ENCODE results near the gene TBL2. TPM values are rescaled to one million over a fixed set of nuclear protein-coding genes. Genes with fewer than 3 reads are reported as not detected.
A peak's percentile ranks its signal among the peaks of the same experiment; 100 is the strongest.

Gene TBL2
- total and polyA plus RNA-seq, 10 of the 15 experiments (the other 5 are each of a cell fraction or from before 2014, with no cell fraction given): 1.1 to 49.7 (median 26.7) TPM

- Histone ChIP-seq H4K20me1 (ENCODE audit: control insufficient read depth, insufficient read depth) (no peaks in the 10 kb centered on the region), H3K4me2 (ENCODE audit: control insufficient read depth, insufficient read depth) (no peak overlapping the region)
Observed at GRCh38 chr7:73541722-73542121, 36.7 kb downstream of the TBL2 start.

GRCh38 chr7:73539709-73540108 lies 38.7 kb downstream of the TBL2 start:
- ATAC-seq (no peak), FAIRE-seq (no peak), DNase-seq (ENCODE audit: low read depth, low spot score) (no peak)
- 92% methylated on average over 13 of the region's 13 CpGs for WGBS (ENCODE audit: insufficient coverage, insufficient replicate concordance, low lambda C conversion rate, missing lambda C conversion rate)
- ChIA-PET CTCF (no interaction called here), RAD21 (ENCODE audit: unreplicated experiment) (no interaction called here), SMC1A (ENCODE audit: uncharacterized antibody, unreplicated experiment) (interaction anchor here (1.3 kb wide), 1 partner anchor 26 kb away, joined by 3 read pairs; no protein-coding TSS in a partner anchor), POLR2A (interaction anchor here (0.7 to 1.7 kb wide), 2 partner anchors 17 to 19 kb away, joined by 3 to 5 read pairs; partner anchors contain the start of gene BAZ1B)
- Histone ChIP-seq H3K4me2 (ENCODE audit: control insufficient read depth, insufficient read depth) (no peak overlapping the region), H3K79me2 (ENCODE audit: control insufficient read depth, insufficient read depth, low read length) (no peaks in the 10 kb centered on the region; the same call in 1 of the 2 replicates), H2AFZ (ENCODE audit: control insufficient read depth, low read depth, low read length) (no peak overlapping the region), H3K36me3 (ENCODE audit: control insufficient read depth in 2 of 2, insufficient read depth in 2 of 2, low read length in 1 of 2) (peaks cover 28 to 32% of the 10 kb centered on the region in 2 experiments), H3K4me3 (no peak overlapping the region), H4K20me1 (ENCODE audit: control insufficient read depth, insufficient read depth) (no peaks in the 10 kb centered on the region), H3K27me3 (replicated peaks in 1 of 2; ENCODE audit: control insufficient read depth in 2 of 2, insufficient read depth in 2 of 2, low read length in 1 of 2) (no peaks in the 10 kb centered on the region), H3K27ac (ENCODE audit: control insufficient read depth, insufficient read depth) (no peak overlapping the region), H3K9me3 (replicated peaks; ENCODE audit: control insufficient read depth, insufficient read depth, low read length) (no peaks in the 10 kb centered on the region), H3K9ac (ENCODE audit: control insufficient read depth, insufficient read depth, low read length) (no peak overlapping the region), H3K4me1 (ENCODE audit: control insufficient read depth, insufficient read depth, low read length) (no peaks in the 10 kb centered on the region; the same call in 1 of the 2 replicates)
- TF ChIP-seq E2F8 (IDR thresholded peaks at IDR 0.05; ENCODE audit: low read depth, partially characterized antibody) (no peak), USF1 (IDR thresholded peaks at IDR 0.05; ENCODE audit: borderline replicate concordance, extremely low read length, insufficient read depth, low read depth, low read length) (no peak), ZNF24 (IDR thresholded peaks at IDR 0.05) (no peak), KAT2A (conservative IDR thresholded peaks at IDR 0.05; ENCODE audit: control insufficient read depth, low read depth, low read length) (no peak)
- BruUV-seq (replicated peaks): no TSS peak
- intact Hi-C loops (cut with micrococcal nuclease; ENCODE audit: unreplicated experiment): no loop called here
- in situ Hi-C loops (cut with MboI): no loop called here

More at GRCh38 chr7:73541722-73542121, 36.7 kb downstream of the TBL2 start:
- Histone ChIP-seq H2AFZ (ENCODE audit: control insufficient read depth, low read depth, low read length) (no peak overlapping the region), H3K27ac (ENCODE audit: control insufficient read depth, insufficient read depth) (no peak overlapping the region), H3K4me3 (no peak overlapping the region), H3K27me3 (replicated peaks in 1 of 2; ENCODE audit: control insufficient read depth in 2 of 2, insufficient read depth in 2 of 2, low read length in 1 of 2) (no peaks in the 10 kb centered on the region), H3K9me3 (replicated peaks; ENCODE audit: control insufficient read depth, insufficient read depth, low read length) (no peaks in the 10 kb centered on the region), H3K79me2 (ENCODE audit: control insufficient read depth, insufficient read depth, low read length) (peaks cover 3% of the 10 kb centered on the region), H3K9ac (ENCODE audit: control insufficient read depth, insufficient read depth, low read length) (no peak overlapping the region), H3K36me3 (ENCODE audit: control insufficient read depth in 2 of 2, insufficient read depth in 2 of 2, low read length in 1 of 2) (peaks cover 22 to 30% of the 10 kb centered on the region in 2 experiments), H3K4me1 (ENCODE audit: control insufficient read depth, insufficient read depth, low read length) (no peaks in the 10 kb centered on the region; the same call in 1 of the 2 replicates)
- in situ Hi-C loops (cut with MboI): no loop called here
- FAIRE-seq (no peak), DNase-seq (ENCODE audit: low read depth, low spot score) (no peak), ATAC-seq (no peak)
- WGBS (ENCODE audit: insufficient coverage, insufficient replicate concordance, low lambda C conversion rate, missing lambda C conversion rate): 88% methylated on average over 10 of the region's 10 CpGs
- intact Hi-C loops (cut with micrococcal nuclease; ENCODE audit: unreplicated experiment): no loop called here
- no TSS peak for BruUV-seq (replicated peaks)
- CTCF ChIA-PET: no interaction called here
- RAD21 ChIA-PET (ENCODE audit: unreplicated experiment): no interaction called here
- SMC1A ChIA-PET (ENCODE audit: uncharacterized antibody, unreplicated experiment): no interaction called here
- peak; percentile 93 for TF ChIP-seq PAX5 (IDR thresholded peaks at IDR 0.05; ENCODE audit: borderline replicate concordance, low read depth, low read length)
- no peak for TF ChIP-seq ZNF217 (IDR thresholded peaks at IDR 0.05)
- no peak for TF ChIP-seq JUND (IDR thresholded peaks at IDR 0.05; ENCODE audit: low read depth, low read length)
- TF ChIP-seq EZH2 (IDR thresholded peaks at IDR 0.05; ENCODE audit: borderline replicate concordance, control insufficient read depth, low read depth, low read length): no peak
- TF ChIP-seq KAT2A (conservative IDR thresholded peaks at IDR 0.05; ENCODE audit: control insufficient read depth, low read depth, low read length): no peak
- no peak for TF ChIP-seq SUPT20H (IDR thresholded peaks at IDR 0.05; ENCODE audit: borderline replicate concordance, control insufficient read depth, low read depth, low read length)
- no peak for TF ChIP-seq TCF7 (IDR thresholded peaks at IDR 0.05; ENCODE audit: borderline replicate concordance)
- POLR2A ChIA-PET: no interaction called here

Data from GM12878 (cell line).